Endothelial cell of umbilical vein (primary cell): Measurements from ENCODE around the gene HCFC1. TPM values are rescaled to one million over a fixed set of nuclear protein-coding genes. Genes with fewer than 3 reads are reported as not detected.

ENCODE experiments used
- BruUV-seq: library from RNA; stranded (reverse); fragments of 400-500 nt; replicated peaks from 2 replicates; lab custom pipeline; 2021; lab: Mats Ljungman, UMichigan
- CTCF ChIA-PET: fragments of 300-600, 350-600 bp; sonication (Branson Sonifier 250); formaldehyde crosslinking; loops from one replicate; lab custom pipeline; 2021; ENCODE audit warnings: antibody characterized with exemption, inconsistent platforms; lab: Charles Lee
- POLR2A ChIA-PET: fragments of 300-600, 350-600 bp; sonication (Branson Sonifier 250); formaldehyde crosslinking; loops from one replicate; lab custom pipeline; 2021; ENCODE audit warnings: antibody characterized with exemption, inconsistent platforms; lab: Charles Lee
- DNase-seq: peaks from one replicate; pipeline ENCODE4 v3.0.0-alpha.2; 2011; ENCODE audit warnings: low read depth, low spot score
- FAIRE-seq: peaks from 2 replicates; lab custom pipeline; 2011; peaks lifted over from hg19 to GRCh38; lab: Jason Lieb, UNC
- H2AFZ ChIP-seq: 2 replicates; pipeline ENCODE4 v1.6.0; 2012; ENCODE audit warnings: low read depth, low read length, control low read depth, inconsistent platforms
- H3K27ac ChIP-seq: 2 replicates; pipeline ENCODE4 v1.5.1; 2011; ENCODE audit warnings: low read depth, mild to moderate bottlenecking, control low read depth, low read length, moderate library complexity; ENCODE audit not compliant: insufficient read depth
- H3K27me3 ChIP-seq, 2 experiments: 2 replicates each; pipeline versions ENCODE4 v1.6.0 to v1.6.1; 2011; ENCODE audit warnings: low read length in 2 of 2, mixed read lengths in 1 of 2; ENCODE audit not compliant: control insufficient read depth in 2 of 2, insufficient read depth in 2 of 2
- H3K36me3 ChIP-seq, 2 experiments: 2 replicates in 1 of 2; 3 replicates in 1 of 2; pipeline ENCODE4 v1.5.1; 2011; ENCODE audit warnings: low read length in 2 of 2, mild to moderate bottlenecking in 1 of 2, moderate library complexity in 1 of 2; ENCODE audit not compliant: control insufficient read depth in 2 of 2, insufficient read depth in 2 of 2; ENCODE audit errors: extremely low read depth in 1 of 2
- H3K4me1 ChIP-seq: 3 replicates; pipeline ENCODE4 v1.5.1; 2011; ENCODE audit warnings: mild to moderate bottlenecking, low read length; ENCODE audit not compliant: control insufficient read depth, insufficient read depth; ENCODE audit errors: extremely low read depth
- H3K4me2 ChIP-seq: 2 replicates; pipeline ENCODE4 v1.6.1; 2011; ENCODE audit warnings: low read length, control low read depth, mixed read lengths; ENCODE audit not compliant: insufficient read depth
- H3K4me3 ChIP-seq, 3 experiments: fragments of 200-600 bp in 1 of 3; sonication (generic), shearing (Covaris generic) in 1 of 3; replicated peaks in 1 of 3; 2 replicates each; pipeline ENCODE4 v1.5.1; 2011 to 2016; ENCODE audit warnings: control low read depth in 3 of 3, low read length in 3 of 3, mild to moderate bottlenecking in 2 of 3, inconsistent platforms in 1 of 3, low read depth in 1 of 3, moderate library complexity in 1 of 3; ENCODE audit not compliant: insufficient read depth in 1 of 3
- H3K79me2 ChIP-seq: 2 replicates; pipeline ENCODE4 v1.6.0; 2012; ENCODE audit warnings: low read length, inconsistent platforms; ENCODE audit not compliant: control insufficient read depth, insufficient read depth
- H3K9ac ChIP-seq: replicated peaks from 2 replicates; pipeline ENCODE3; 2011; ENCODE audit warnings: low read length, control low read depth; ENCODE audit not compliant: insufficient read depth; ENCODE audit errors: extremely low read depth
- H3K9me1 ChIP-seq: replicated peaks from 3 replicates; pipeline ENCODE4 v1.6.0; 2011; ENCODE audit warnings: mild to moderate bottlenecking, low read length; ENCODE audit not compliant: control insufficient read depth, insufficient read depth; ENCODE audit errors: extremely low read depth
- H3K9me3 ChIP-seq: replicated peaks from 2 replicates; pipeline ENCODE4 v1.5.1; 2012; ENCODE audit warnings: low read length, inconsistent platforms; ENCODE audit not compliant: control insufficient read depth, insufficient read depth
- H4K20me1 ChIP-seq: replicated peaks from 2 replicates; pipeline ENCODE3; 2011; ENCODE audit warnings: mild to moderate bottlenecking, low read length; ENCODE audit not compliant: control insufficient read depth, insufficient read depth; ENCODE audit errors: extremely low read depth
- CTCF ChIP-seq, 2 donors: IDR thresholded peaks; 1 replicate in 1 of 2; 2 replicates in 1 of 2; pipeline ENCODE4 v1.5.1; 2011; ENCODE audit warnings: low read length in 2 of 2, mild to moderate bottlenecking in 2 of 2, moderate library complexity in 2 of 2, control low read depth in 1 of 2, inconsistent platforms in 1 of 2, low read depth in 1 of 2; ENCODE audit not compliant: insufficient read depth in 1 of 2; ENCODE audit errors: extremely low read depth in 1 of 2
- FOS ChIP-seq: IDR thresholded peaks from 2 replicates; pipeline ENCODE4 v1.6.1; 2011; ENCODE audit warnings: mild to moderate bottlenecking, low read length, moderate library complexity, borderline replicate concordance; ENCODE audit not compliant: insufficient read depth
- GATA2 ChIP-seq: IDR thresholded peaks from 2 replicates; pipeline ENCODE4 v1.7.0; 2011; ENCODE audit warnings: low read depth, mild to moderate bottlenecking, moderate library complexity, mixed read lengths, low read length; ENCODE audit not compliant: insufficient read length, insufficient read depth
- MYC ChIP-seq: IDR thresholded peaks from one replicate; pipeline ENCODE4 v1.6.1; 2011; ENCODE audit warnings: mild to moderate bottlenecking, low read depth, low read length
- POLR2A ChIP-seq: IDR thresholded peaks from 2 replicates; pipeline ENCODE4 v1.6.1; 2012; ENCODE audit warnings: low read depth, mild to moderate bottlenecking, control low read depth, low read length
- POLR2AphosphoS5 ChIP-seq: IDR thresholded peaks from 2 replicates; pipeline ENCODE4 v1.6.1; 2012; ENCODE audit warnings: low read depth, mild to moderate bottlenecking, control low read depth, low read length, moderate library complexity; ENCODE audit not compliant: insufficient read depth
- dilution Hi-C: fragments of 300-500 bp; cut with MboI; formaldehyde crosslinking; loops from one replicate; pipeline ENCODE4 v1.15.0; 2019; ENCODE audit warnings: low sequenced_read_pairs; ENCODE audit not compliant: extremely low pct_ligation_motif_present
- intact Hi-C: fragments of 100-400 bp; cut with micrococcal nuclease; formaldehyde crosslinking; loops from one replicate; pipeline ENCODE4 v1.10.0; 2022
- polyA plus RNA-seq, 4 experiments: library from polyadenylated mRNA; depleted of rRNA in 3 of 4; stranded (reverse) in 3 of 4; unstranded in 1 of 4; fragments of >200 nt; gene quantifications; 2 replicates each; pipeline versions ENCODE4 v1.2.1 to v1.2.3, GENCODE V29; 2011 to 2012; ENCODE audit warnings: missing spikeins in 1 of 4
- total RNA-seq: library from RNA; stranded (reverse); gene quantifications from 2 replicates; pipeline ENCODE4 v1.2.3, GENCODE V29; 2021

HCFC1 gene
- total and polyA plus RNA-seq, 2 donors (not counting 3 experiments of a cell fraction or from before 2014, with no cell fraction given): 15.9 to 85.9 TPM

GRCh38 chrX:154011376-154012335 is 40.0 kb upstream of the HCFC1 start:
- Histone ChIP-seq H3K36me3 (peaks cover 0 to 11% of the 10 kb centered on the region in 2 experiments), H4K20me1 (no peaks in the 10 kb centered on the region), H3K79me2 (peaks cover 4% of the 10 kb centered on the region), H3K27me3 (no peaks in the 10 kb centered on the region), H3K9me3 (no peaks in the 10 kb centered on the region), H3K4me2 (no peak overlapping the region), H3K9me1 (no peaks in the 10 kb centered on the region), H3K27ac (no peak overlapping the region), H3K4me1 (peaks cover 6% of the 10 kb centered on the region), H3K9ac (no peak overlapping the region), H3K4me3 (no peak overlapping the region), H2AFZ (no peak overlapping the region)
- ChIA-PET POLR2A (no interaction called here), CTCF (interaction anchor here (2.2 to 2.5 kb wide), 2 partner anchors 15 to 35 kb away, joined by 16 to 39 read pairs; no protein-coding TSS in a partner anchor)
- no TSS peak for BruUV-seq
- intact Hi-C loops: no loop called here
- dilution Hi-C loops: no loop called here
- no peak for DNase-seq
- FAIRE-seq: peak; percentile 63
- TF ChIP-seq CTCF (IDR thresholded peaks at IDR 0.05; ENCODE audit: extremely low read depth in 1 of 2, insufficient read depth in 1 of 2, low read depth in 1 of 2, low read length in 2 of 2) (no peak), POLR2AphosphoS5 (no peak), FOS (no peak), GATA2 (no peak), MYC (no peak), POLR2A (no peak)
